Fibroblast of mammary gland (primary cell): Measurements from ENCODE around the gene PGPEP1.
"Not testable (repeated sequence)": the region's sequence is repeated elsewhere in the genome, so short reads cannot be mapped to it uniquely, and the experiment has no call there.

ENCODE experiments used
- DNase-seq: peaks from one replicate; pipeline ENCODE4 v3.0.0-alpha.2; 2010; ENCODE audit warnings: low read depth
- H3K4me3 ChIP-seq: 2 replicates; pipeline ENCODE4 v1.5.1; 2011; ENCODE audit warnings: low read depth, mild to moderate bottlenecking, low read length, moderate library complexity; ENCODE audit not compliant: control insufficient read depth
- TF ChIP-seq, protein P1 (sequence below): conservative IDR thresholded peaks from 2 replicates; pipeline ENCODE4 v1.5.1; 2011; ENCODE audit warnings: low read depth, low read length, inconsistent platforms; ENCODE audit not compliant: control insufficient read depth, insufficient read depth

PGPEP1 gene

GRCh38 chr19:18340990-18341868 is 831 bp downstream of the PGPEP1 start:
- TF ChIP-seq, protein P1, sequence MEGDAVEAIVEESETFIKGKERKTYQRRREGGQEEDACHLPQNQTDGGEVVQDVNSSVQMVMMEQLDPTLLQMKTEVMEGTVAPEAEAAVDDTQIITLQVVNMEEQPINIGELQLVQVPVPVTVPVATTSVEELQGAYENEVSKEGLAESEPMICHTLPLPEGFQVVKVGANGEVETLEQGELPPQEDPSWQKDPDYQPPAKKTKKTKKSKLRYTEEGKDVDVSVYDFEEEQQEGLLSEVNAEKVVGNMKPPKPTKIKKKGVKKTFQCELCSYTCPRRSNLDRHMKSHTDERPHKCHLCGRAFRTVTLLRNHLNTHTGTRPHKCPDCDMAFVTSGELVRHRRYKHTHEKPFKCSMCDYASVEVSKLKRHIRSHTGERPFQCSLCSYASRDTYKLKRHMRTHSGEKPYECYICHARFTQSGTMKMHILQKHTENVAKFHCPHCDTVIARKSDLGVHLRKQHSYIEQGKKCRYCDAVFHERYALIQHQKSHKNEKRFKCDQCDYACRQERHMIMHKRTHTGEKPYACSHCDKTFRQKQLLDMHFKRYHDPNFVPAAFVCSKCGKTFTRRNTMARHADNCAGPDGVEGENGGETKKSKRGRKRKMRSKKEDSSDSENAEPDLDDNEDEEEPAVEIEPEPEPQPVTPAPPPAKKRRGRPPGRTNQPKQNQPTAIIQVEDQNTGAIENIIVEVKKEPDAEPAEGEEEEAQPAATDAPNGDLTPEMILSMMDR = no peak
- peak; percentile 35 for DNase-seq
- peak overlapping the region; percentile 64 for H3K4me3 ChIP-seq

DNA sequence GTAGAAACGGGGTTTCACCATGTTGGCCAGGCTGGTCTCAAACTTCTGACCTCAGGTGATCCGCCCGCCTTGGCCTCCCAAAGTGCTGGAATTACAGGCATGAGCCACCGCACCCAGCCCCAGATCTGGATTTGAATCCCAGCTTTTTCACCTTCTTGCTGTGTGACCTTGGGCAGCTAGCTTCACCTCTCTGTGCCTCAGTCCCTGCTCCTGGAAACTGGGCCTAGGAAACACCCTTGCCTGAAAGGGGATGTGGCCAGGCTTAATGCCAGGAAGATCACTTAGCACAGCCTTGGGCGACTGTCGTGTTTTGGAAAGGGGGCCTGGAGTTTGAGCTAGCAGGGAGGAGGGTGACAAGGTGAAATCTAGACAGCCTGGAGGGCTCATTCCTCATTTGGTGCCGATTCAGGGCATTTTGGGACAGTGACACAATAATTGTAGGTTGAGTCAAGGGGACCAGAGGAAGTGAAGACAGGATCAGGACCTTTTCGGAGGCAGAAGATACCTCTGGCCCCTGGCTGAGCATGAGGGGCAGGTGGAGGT is 1.8 kb downstream of the PGPEP1 start:
- TF ChIP-seq, protein P1 = no peak
- no peak overlapping the region for H3K4me3 ChIP-seq
- DNase-seq = no peak

DNA sequence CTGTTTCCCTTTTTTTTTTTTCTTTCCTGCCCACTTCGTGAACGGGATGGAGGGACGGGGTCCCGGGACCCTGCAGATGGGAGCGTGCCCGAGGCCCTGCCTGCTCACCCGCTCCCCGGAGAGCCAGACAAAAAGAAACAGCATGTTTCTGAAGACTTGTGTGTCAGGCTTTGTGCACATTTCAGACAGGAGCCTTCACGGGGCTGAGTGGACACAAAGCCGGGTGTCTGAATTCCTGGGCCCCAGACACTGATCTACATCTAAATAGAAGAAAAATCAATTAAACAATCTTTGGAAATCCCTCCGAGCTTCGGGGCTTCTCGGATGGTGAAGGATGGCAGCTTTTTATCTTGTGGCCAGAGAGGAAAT is 4.2 kb downstream of the PGPEP1 start:
- no peak overlapping the region for H3K4me3 ChIP-seq
- DNase-seq = no peak
- TF ChIP-seq, protein P1 = no peak

GRCh38 chr19:18345296-18345695 is 4.9 kb downstream of the PGPEP1 start:
- TF ChIP-seq, protein P1 = no peak
- H3K4me3 ChIP-seq = no peak overlapping the region
- DNase-seq = no peak

- no peak overlapping the region for H3K4me3 ChIP-seq
- no peak for DNase-seq
- TF ChIP-seq, protein P1 = no peak
Observed at GRCh38 chr19:18346091-18346490, 5.7 kb downstream of the PGPEP1 start.

DNA sequence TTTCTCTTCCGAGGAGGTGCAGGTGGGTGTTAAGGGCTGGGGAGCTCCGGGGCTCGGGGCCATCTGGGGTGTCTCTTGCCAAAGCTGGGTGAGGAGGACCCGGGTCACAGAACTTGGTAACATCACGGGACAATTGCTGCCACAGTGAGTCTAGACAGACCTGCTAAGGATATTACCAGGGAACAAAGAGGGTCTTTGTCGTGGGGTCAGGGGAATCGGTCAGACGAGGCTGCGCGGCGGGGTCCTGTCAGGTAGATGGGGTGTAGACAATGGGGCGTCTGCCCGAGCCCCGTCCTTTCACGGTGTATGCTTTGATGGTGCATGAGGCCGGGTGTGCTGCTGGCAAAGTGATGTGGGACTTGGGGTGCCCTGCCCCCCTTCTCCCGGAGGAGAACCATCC is 7.8 kb downstream of the PGPEP1 start:
- TF ChIP-seq, protein P1 = no peak
- no peak for DNase-seq
- no peak overlapping the region for H3K4me3 ChIP-seq

GRCh38 chr19:18348818-18349339 is 8.5 kb downstream of the PGPEP1 start:
- not testable (repeated sequence) for H3K4me3 ChIP-seq, DNase-seq
